GM18858 (cell line): ENCODE results near the gene TMEM143.
"Not testable (repeated sequence)": the region's sequence is repeated elsewhere in the genome, so short reads cannot be mapped to it uniquely, and the experiment has no call there.

Experiments used
- ATAC-seq: cut with Tn5 transposase; IDR thresholded peaks from one replicate; pipeline ENCODE4 v1.9.1; 2021; ENCODE audit not compliant: unreplicated experiment

The TMEM143 gene

GRCh38 chr19:48332351-48332661 lies 31.4 kb downstream of the TMEM143 start:
- no peak for ATAC-seq

GRCh38 chr19:48330012-48330681 lies 33.6 kb downstream of the TMEM143 start:
- ATAC-seq = no peak

GRCh38 chr19:48329167-48329891 lies 34.4 kb downstream of the TMEM143 start:
- ATAC-seq = no peak

GRCh38 chr19:48325265-48325910 lies 38.4 kb downstream of the TMEM143 start, which contains the start of gene EMP3:
TSS of gene EMP3 (plus strand) at chr19:48325552. CDS start at chr19:48326845, 1,293 bp downstream.
- ATAC-seq = no peak

GRCh38 chr19:48321622-48322591 lies 41.8 kb downstream of the TMEM143 start:
- ATAC-seq = peak; percentile 39

GRCh38 chr19:48321372-48321621 lies 42.4 kb downstream of the TMEM143 start:
- ATAC-seq = peak; percentile 29

- no peak for ATAC-seq
These were observed 43.8 kb downstream of the TMEM143 start for GRCh38 chr19:48319647-48320541.

- ATAC-seq = no peak
These were observed 45.3 kb downstream of the TMEM143 start for GRCh38 chr19:48318286-48318987.

GRCh38 chr19:48317708-48317960 lies 46.1 kb downstream of the TMEM143 start:
- ATAC-seq = not testable (repeated sequence)

- ATAC-seq = no peak
These were observed 48.0 kb downstream of the TMEM143 start for GRCh38 chr19:48315712-48316111.

- ATAC-seq = no peak
These were observed 52.4 kb downstream of the TMEM143 start for GRCh38 chr19:48311384-48311783.

- no peak for ATAC-seq
These were observed 53.5 kb downstream of the TMEM143 start for GRCh38 chr19:48310227-48310626.

- not testable (repeated sequence) for ATAC-seq
These were observed 54.0 kb downstream of the TMEM143 start for GRCh38 chr19:48309731-48310130.

GRCh38 chr19:48308631-48309586 lies 54.8 kb downstream of the TMEM143 start:
- no peak for ATAC-seq

- ATAC-seq = no peak
These were observed 59.9 kb downstream of the TMEM143 start for GRCh38 chr19:48303866-48304265.

GRCh38 chr19:48303367-48303766 lies 60.4 kb downstream of the TMEM143 start:
- no peak for ATAC-seq

- ATAC-seq = no peak
These were observed 61.2 kb downstream of the TMEM143 start for GRCh38 chr19:48302600-48302959.

GRCh38 chr19:48301886-48302599 lies 61.7 kb downstream of the TMEM143 start:
- no peak for ATAC-seq
